Measurements from ENCODE around the gene SERTAD1. TPM values are rescaled to one million over a fixed set of nuclear protein-coding genes. Genes with fewer than 3 reads are reported as not detected.

The SERTAD1 gene
- total and polyA plus RNA-seq, 2 of the 8 experiments (the other 6 are each of a cell fraction or from before 2014, with no cell fraction given) = 5.4 to 6.6 TPM

DNA sequence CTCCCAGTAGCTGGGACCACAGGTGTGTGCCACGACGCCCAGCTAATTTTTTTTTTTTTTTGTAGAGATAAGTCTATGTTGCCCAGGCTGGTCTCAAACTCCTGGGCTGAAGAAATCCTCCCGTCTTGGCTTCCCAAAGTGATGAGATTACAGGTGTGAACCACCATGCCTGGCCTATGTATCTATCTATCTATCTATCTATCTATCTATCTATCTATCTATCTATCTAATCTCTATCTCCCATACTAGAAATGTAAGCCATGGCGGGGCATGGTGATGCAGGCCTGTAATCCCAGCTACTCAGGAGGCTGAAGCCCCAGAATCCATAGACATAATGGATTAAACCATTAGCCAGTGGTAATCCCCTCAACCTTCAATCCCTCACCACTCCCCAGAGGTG is 24.9 kb upstream of the SERTAD1 start:
- POLR2A ChIA-PET (ENCODE audit: partially characterized antibody) = interaction anchor here (2.0 kb wide), 1 partner anchor 14 kb away, joined by 5 read pairs; no protein-coding TSS in a partner anchor
- no peak for FAIRE-seq
- no peaks in the 10 kb centered on the region for H3K79me1 ChIP-seq (ENCODE audit: low read depth, low read length)
- no peak overlapping the region for H2BK15ac ChIP-seq (ENCODE audit: low read length)
- H3K23me2 ChIP-seq (ENCODE audit: low read depth, low read length) = no peaks in the 10 kb centered on the region
- H3K36me3 ChIP-seq (ENCODE audit: control insufficient read depth in 2 of 4, insufficient read depth in 4 of 4, low read length in 3 of 4) = no peaks in the 10 kb centered on the region; a peak in 2 of 8 replicates
- H2AFZ ChIP-seq (ENCODE audit: low read length) = no peak overlapping the region
- H3K79me2 ChIP-seq (ENCODE audit: control insufficient read depth in 1 of 2, insufficient read depth in 2 of 2, low read length in 2 of 2) = no peaks in the 10 kb centered on the region
- no peak overlapping the region for H2BK5ac ChIP-seq (ENCODE audit: low read depth, low read length)
- CTCF ChIA-PET (ENCODE audit: partially characterized antibody) = interaction anchor here (0.6 to 6.2 kb wide), 2 partner anchors 13 to 93 kb away, joined by 3 to 49 read pairs; partner anchors contain the start of gene BLVRB
- H3K4me2 ChIP-seq (ENCODE audit: insufficient read depth in 1 of 2, low read depth in 2 of 2, low read length in 2 of 2) = no peak overlapping the region
- no peak overlapping the region for H3K56ac ChIP-seq (replicated peaks; ENCODE audit: insufficient read length, low read depth, low read length)
- no peak overlapping the region for H3K4me3 ChIP-seq (ENCODE audit: extremely low read depth in 1 of 4, insufficient read depth in 2 of 4, low read depth in 3 of 4, low read length in 4 of 4)
- no peaks in the 10 kb centered on the region for H3K9me3 ChIP-seq (ENCODE audit: insufficient read depth in 2 of 2, low read depth in 1 of 2, low read length in 1 of 2)
- no peak overlapping the region for H3K4ac ChIP-seq (replicated peaks; ENCODE audit: insufficient read length, low read depth, low read length)
- no peak overlapping the region for H3K27ac ChIP-seq (ENCODE audit: low read depth, low read length)
- H2BK120ac ChIP-seq (replicated peaks; ENCODE audit: low read depth, low read length) = no peak overlapping the region
- no peak overlapping the region for H4K91ac ChIP-seq (replicated peaks; ENCODE audit: insufficient read length, low read length)
- peaks cover 1 to 5% (median 2%) of the 10 kb centered on the region in 4 experiments; a peak in 4 of 7 replicates for H3K4me1 ChIP-seq (replicated peaks in 1 of 4; ENCODE audit: control insufficient read depth in 3 of 4, insufficient read depth in 4 of 4, low read length in 3 of 4)
- no peak overlapping the region for H4K5ac ChIP-seq (ENCODE audit: insufficient read length, low read depth, low read length)
- no peaks in the 10 kb centered on the region for H3K27me3 ChIP-seq (replicated peaks in 1 of 4; ENCODE audit: control insufficient read depth in 3 of 4, extremely low read depth in 1 of 4, insufficient read depth in 3 of 4, low read length in 3 of 4)
- H3K14ac ChIP-seq (ENCODE audit: insufficient read length) = no peak overlapping the region
- H2BK12ac ChIP-seq (ENCODE audit: low read depth, low read length) = no peak overlapping the region
- H4K8ac ChIP-seq (ENCODE audit: extremely low read depth, insufficient read depth, low read length) = no peak overlapping the region
- H4K20me1 ChIP-seq (replicated peaks in 1 of 2; ENCODE audit: control insufficient read depth in 1 of 2, insufficient read depth in 2 of 2, low read length in 2 of 2) = no peaks in the 10 kb centered on the region
- H3K9ac ChIP-seq (replicated peaks in 1 of 4; ENCODE audit: extremely low read depth in 1 of 4, low read depth in 3 of 4, low read length in 3 of 4) = no peak overlapping the region
- DNase-seq (ENCODE audit: low read depth in 1 of 2, low spot score in 2 of 2) = no peak
- H3K23ac ChIP-seq (ENCODE audit: insufficient read length) = no peak overlapping the region
- WGBS, 2 experiments (ENCODE audit: extremely low coverage in 1 of 2, insufficient coverage in 1 of 2, insufficient read length in 1 of 2, insufficient replicate concordance in 2 of 2, low coverage in 1 of 2, low lambda C conversion rate in 2 of 2, missing lambda C conversion rate in 1 of 2) = 90% methylated on average over 4 of the region's 4 CpGs; no CpG with 5 or more reads in 1 of the 2 experiments
- no peak overlapping the region for H2BK20ac ChIP-seq (ENCODE audit: low read length)
- no peak overlapping the region for H3K18ac ChIP-seq (ENCODE audit: extremely low read depth, low read length)
- H2AK5ac ChIP-seq (ENCODE audit: low read depth, low read length) = no peak overlapping the region
- TF ChIP-seq BCL11A (IDR thresholded peaks at IDR 0.05; ENCODE audit: low read depth in 2 of 2, low read length in 2 of 2) (no peak), POU5F1 (IDR thresholded peaks at IDR 0.05; ENCODE audit: low read depth, low read length) (no peak), POLR2A (IDR thresholded peaks at IDR 0.05; ENCODE audit: control extremely low read depth in 1 of 2, low read depth in 2 of 2, low read length in 2 of 2) (no peak), EGR1 (IDR thresholded peaks at IDR 0.05; ENCODE audit: borderline replicate concordance, low read depth, low read length) (no peak), EP300 (IDR thresholded peaks at IDR 0.05; ENCODE audit: borderline replicate concordance in 1 of 2, low read depth in 2 of 2, low read length in 2 of 2) (no peak), CHD1 (IDR thresholded peaks at IDR 0.05; ENCODE audit: low read depth, low read length) (no peak), KDM4A (IDR thresholded peaks at IDR 0.05; ENCODE audit: low read depth, low read length, severe bottlenecking) (no peak)
- TF ChIP-seq, protein P1, sequence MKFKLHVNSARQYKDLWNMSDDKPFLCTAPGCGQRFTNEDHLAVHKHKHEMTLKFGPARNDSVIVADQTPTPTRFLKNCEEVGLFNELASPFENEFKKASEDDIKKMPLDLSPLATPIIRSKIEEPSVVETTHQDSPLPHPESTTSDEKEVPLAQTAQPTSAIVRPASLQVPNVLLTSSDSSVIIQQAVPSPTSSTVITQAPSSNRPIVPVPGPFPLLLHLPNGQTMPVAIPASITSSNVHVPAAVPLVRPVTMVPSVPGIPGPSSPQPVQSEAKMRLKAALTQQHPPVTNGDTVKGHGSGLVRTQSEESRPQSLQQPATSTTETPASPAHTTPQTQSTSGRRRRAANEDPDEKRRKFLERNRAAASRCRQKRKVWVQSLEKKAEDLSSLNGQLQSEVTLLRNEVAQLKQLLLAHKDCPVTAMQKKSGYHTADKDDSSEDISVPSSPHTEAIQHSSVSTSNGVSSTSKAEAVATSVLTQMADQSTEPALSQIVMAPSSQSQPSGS (IDR thresholded peaks at IDR 0.05; ENCODE audit: low read length) = no peak
- TF ChIP-seq, protein P2, sequence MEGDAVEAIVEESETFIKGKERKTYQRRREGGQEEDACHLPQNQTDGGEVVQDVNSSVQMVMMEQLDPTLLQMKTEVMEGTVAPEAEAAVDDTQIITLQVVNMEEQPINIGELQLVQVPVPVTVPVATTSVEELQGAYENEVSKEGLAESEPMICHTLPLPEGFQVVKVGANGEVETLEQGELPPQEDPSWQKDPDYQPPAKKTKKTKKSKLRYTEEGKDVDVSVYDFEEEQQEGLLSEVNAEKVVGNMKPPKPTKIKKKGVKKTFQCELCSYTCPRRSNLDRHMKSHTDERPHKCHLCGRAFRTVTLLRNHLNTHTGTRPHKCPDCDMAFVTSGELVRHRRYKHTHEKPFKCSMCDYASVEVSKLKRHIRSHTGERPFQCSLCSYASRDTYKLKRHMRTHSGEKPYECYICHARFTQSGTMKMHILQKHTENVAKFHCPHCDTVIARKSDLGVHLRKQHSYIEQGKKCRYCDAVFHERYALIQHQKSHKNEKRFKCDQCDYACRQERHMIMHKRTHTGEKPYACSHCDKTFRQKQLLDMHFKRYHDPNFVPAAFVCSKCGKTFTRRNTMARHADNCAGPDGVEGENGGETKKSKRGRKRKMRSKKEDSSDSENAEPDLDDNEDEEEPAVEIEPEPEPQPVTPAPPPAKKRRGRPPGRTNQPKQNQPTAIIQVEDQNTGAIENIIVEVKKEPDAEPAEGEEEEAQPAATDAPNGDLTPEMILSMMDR (IDR thresholded peaks at IDR 0.05; ENCODE audit: control extremely low read depth in 1 of 3, insufficient read depth in 1 of 3, low read depth in 1 of 3, low read length in 3 of 3) = no peak
